HG02678 (cell line): ENCODE measurements around the gene MATR3.

Source experiments
- ATAC-seq: cut with Tn5 transposase; IDR thresholded peaks from one replicate; pipeline ENCODE4 v1.9.1; 2021; ENCODE audit warnings: mild to moderate bottlenecking, moderate library complexity; ENCODE audit not compliant: unreplicated experiment

MATR3 gene

DNA sequence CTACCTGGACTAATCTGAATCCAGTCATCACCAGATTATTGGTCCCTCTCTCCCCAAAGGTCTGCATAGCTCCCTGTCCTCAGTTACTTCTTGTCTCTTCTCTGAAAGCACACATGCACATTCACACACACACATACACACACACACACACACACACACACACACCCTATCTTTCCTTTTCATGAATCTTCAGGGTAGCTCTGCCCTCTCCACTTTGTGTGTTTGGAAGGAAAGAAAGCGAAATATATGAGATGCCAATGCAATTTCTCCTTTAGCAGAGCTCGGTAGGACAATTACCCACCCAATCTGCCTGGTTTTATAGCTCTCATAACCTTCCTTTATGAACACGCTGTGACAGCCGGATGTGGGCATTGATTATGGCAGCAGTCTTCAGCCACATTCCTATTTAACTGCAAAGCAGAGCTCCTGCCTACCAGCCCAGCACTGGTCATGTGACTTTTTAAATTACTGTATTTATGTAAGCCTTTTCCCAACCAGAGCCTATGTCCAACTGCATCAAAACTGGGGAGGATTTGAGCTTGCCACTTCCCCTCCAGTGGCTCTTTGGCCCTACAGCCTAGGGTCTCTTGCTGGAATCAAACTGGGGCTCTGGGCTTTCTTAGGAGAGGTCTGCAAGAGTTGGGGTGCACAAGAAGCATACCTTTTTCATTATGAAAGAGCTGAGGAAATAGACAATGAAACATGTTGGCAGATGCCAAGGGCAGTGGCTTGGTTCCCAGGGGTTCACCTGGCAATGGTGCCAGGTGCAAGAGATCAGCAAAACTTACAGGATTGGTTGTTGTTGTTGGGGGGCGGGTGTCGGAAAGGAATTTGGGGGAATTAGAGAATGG is 20.8 kb upstream of the MATR3 start:
- no peak for ATAC-seq

DNA sequence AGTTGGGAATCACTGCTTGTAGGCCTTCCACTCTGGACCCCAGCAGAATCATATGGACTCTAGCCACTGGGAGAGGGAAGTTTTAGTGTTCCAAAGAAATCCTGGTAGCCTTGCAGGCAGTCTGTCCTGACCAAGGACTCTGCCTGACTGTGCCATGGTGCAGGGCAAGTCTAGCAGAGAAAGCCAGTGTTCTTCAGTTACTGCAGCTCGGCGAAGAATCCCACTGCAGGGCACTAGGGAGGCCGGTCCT is 20.3 kb upstream of the MATR3 start:
- ATAC-seq: no peak

DNA sequence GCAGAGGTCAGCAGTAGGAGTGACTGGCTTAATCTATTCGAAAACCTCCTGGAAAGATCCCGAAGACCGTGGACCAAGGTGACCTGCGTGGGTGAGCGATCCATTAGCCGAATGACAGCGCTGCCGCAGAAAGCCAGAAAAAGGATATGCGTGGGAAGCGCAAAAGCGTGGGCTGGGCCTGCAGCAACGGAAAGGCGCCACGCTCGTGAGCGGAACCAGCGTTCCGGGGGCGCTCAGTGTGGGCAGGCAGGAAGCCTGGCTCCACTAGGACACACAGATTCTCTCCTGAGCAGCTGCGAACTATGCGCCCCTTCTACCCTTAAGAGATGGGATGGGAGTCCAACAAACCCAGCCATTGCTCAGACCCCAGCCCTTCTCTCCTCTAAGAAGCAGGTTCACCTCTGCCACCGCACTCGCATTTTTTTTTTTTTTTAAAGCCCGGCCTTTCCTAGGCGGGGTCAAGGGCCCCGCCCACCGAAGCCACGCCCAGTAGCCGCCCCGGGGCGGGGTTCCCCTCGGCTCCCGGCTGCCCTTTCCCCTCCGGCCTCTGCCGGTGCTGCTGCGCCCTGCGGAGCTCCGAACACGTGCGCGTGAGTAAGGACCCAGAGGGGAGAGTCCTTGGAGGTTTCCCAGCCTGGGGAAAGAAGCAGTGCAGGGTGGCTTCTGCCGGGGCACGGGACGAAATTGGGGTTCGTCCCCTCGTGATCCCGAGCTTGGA is 19.8 kb upstream of the MATR3 start:
- peak; percentile 84 for ATAC-seq

DNA sequence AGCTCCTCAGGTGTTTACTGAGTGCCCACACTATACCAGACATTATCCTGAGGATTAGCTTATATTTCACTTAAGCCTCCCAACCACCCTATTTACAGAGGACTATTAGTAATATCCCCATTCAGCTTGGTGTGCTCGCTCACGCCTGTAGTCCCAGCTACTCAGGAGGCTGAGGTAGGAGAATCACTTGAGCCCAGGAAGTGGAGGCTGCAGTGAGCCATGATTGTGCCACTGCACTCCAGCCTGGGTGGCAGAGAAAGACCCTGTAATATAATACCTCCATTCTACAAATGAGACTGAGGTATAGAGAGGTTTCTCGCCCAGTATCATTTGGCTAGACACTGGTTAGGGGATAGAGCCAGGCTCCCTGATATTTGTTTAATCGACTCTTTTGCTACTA is 18.0 kb upstream of the MATR3 start:
- ATAC-seq: no peak

DNA sequence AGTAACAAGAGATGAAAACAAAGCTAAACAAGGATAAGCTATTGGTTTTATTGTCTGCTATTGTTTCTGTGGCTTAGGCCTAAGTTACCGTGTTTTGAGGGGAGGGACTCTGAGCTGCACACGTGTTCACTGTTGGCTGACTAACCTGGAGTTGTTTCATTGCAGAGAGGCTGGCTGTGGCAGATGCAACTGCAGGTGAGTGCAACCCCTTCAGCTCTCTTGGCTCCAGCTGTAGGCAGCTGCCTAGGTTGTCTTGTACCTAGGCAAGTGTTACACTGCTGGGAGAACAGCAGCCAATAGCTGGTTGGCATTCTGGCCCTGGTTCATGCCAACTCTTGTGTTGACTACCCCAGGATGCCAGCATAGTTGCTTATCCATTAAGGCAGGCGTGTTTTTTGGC is 17.6 kb upstream of the MATR3 start:
- no peak for ATAC-seq

DNA sequence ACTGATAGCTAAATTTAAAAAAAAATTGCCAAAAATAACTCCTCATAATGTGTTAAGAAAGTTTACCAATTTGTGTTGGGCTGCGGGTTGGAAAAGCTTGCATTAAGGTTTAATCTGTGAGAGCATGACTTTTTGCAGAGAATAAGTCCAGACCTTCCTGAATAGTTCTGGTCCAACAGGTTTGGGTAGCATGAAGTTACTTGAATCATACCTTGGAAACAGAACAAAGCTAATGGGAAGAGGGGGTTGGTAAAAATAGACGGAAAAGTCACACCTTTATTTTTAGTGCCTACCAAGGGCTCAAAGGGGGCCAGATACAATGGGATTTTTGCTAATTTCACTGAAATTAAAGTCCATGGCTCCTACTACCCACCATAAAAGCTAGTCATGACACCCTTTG is 17.1 kb upstream of the MATR3 start:
- ATAC-seq: no peak

DNA sequence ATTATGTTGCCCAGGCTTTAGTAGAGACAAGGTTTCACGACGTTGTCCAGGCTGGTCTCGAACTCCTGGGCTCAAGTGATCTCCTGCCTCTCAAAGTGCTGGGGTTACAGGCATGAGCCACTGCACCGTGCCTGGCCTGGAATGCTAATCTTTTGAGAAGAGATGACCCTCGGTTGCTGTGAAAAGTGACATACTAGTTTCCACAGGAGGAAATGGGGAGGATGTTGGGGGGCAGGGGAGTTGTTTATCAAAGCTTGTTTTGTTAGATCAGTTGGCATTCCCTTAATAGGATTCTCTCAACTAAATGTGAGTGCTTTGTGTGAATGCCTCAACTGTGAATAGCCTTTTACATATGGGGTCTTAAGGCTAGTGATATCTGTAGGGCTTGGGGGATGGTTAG is 16.4 kb upstream of the MATR3 start:
- ATAC-seq: no peak

DNA sequence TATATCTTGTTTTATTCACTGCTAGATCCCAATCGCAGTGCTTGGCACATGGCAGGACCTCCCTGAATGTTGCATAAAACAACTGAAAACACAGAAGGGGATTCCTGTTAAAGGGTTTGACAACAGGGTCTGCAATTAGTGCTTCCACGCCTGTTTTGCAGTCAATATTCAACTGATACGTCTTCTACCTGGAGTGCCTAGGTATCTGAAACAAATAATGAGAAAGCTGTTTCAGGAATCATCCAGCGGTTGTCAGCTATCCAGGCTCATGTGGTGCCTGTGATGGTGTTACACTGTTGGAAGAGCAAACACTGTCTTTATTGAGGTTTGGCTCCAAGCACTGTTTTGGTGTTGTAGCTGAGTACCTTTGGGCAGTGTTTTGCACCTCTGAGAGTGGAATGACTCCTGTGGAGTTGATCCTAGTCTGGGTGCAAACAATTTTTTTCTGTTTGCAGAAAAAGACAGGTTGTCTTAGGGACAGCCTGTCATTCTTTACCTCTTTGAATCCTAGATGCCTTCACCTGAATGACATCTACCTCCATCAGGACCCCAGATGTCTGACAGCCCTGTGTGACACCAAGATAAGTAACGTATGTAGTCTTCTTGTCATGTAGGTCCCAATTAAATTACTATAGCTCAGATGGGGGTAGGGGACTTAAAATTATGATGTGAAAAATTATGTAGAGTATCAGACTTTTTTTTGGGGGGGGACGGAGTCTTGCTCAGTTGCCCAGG is 14.8 kb upstream of the MATR3 start:
- ATAC-seq: no peak

DNA sequence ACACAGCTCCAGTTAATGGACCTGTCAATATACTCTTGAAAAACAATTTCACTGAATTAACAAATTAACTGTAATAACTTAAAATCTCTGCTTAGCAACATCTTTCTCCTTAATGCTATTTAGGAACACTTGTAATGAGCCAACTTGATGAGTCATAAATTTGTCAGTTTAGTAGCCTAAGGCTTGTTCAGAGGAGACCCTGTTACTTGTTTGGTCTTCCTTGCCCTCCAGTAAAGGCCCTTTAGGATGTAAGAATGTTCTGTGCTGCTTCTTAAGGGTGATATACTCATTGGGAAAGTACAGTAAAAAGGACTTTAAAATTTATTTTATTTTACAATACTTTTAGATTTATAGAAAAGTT is 11.4 kb upstream of the MATR3 start:
- no peak for ATAC-seq

DNA sequence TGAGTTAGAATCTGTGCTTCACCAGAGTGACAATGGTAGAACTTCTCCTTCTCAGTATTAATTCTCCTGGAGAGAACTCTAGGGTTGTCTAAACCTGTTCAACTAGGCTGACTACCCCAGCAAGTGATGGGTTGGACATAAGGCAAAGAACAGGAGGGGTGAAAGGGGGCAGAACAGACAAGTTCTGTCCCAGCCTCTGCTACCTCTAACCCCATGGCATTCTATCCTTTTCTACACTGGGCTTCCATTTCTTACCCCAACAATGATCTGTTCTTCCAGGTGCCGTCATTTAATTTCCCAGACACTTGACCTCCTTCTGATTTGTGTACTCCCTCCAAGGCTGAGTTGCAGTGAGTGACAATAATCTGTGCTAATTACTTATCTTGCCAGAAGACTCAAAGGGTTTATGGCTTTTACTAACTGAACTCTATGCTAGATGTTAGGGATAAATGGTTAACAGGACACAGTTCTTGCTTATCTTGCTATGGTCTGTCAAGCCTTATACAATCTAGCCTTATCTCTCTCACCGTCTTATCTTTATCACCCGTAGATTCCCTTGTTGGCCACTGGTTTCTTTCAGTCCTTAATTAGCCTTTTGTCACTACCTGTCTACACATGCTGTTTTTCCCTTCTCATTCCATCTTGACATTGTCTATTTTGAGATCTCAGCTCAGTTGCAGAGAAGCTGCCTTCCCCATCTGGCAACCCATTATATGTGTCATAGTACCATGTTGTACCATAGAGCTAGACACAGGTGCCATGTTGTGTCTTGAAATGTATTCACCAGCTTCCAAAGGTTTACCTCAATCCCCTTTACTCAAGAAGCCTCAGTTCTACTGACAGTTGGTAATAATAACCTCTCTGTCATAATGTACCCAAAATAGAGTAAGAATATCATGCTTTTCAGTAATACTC is 10.0 kb upstream of the MATR3 start:
- ATAC-seq: no peak

DNA sequence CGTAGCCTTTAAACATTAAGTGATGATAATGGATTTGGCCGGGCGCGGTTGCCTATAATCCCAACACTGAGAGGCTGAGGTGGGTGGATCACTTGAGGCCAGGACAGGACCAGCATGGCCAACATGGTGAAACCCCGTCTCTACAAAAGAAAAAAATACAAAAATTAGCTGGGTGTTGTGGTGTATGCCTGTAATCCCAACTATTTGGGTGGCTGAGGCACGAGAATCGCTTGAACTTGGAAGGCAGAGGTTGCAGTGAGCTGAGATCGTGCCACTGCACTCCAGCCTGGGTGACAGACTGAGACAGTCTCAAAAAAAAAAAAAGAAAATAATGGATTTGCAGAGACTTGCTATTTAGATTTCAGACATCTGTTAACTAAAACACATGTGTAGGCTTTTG is 9.2 kb upstream of the MATR3 start:
- no peak for ATAC-seq

DNA sequence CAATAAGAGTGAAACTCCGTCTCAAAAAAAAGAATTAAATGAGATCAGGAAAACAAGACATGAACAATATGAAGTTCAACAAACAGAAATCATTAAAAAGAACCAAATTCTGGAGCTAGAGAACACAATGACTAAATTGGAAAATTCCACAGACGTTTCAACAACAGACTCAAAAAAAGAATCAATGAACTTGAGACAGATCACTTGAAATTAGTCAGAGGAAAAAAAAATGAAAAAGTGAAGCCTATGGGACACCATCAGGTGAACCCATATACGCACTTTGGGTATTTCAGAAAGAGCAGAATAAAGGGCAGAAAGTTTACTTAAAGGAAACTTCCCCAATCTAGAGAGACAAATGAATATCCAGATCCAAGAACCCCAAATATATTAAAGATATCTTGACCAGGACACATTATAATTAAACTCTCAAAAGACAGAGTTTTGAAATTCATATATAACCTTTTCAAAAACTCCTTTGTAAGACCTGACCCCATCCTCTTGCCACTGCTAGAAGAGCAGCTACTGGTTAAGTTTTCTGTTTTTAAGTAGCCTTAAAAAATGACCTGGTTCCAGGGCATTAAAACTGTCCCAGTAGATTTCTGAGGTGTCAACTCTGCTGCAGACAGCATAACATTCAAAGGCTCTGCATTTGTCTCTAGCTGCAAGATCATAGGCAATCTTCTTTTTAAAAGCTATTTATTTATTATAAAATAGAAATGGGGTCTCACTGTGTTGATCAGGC is 7.7 kb upstream of the MATR3 start:
- no peak for ATAC-seq

DNA sequence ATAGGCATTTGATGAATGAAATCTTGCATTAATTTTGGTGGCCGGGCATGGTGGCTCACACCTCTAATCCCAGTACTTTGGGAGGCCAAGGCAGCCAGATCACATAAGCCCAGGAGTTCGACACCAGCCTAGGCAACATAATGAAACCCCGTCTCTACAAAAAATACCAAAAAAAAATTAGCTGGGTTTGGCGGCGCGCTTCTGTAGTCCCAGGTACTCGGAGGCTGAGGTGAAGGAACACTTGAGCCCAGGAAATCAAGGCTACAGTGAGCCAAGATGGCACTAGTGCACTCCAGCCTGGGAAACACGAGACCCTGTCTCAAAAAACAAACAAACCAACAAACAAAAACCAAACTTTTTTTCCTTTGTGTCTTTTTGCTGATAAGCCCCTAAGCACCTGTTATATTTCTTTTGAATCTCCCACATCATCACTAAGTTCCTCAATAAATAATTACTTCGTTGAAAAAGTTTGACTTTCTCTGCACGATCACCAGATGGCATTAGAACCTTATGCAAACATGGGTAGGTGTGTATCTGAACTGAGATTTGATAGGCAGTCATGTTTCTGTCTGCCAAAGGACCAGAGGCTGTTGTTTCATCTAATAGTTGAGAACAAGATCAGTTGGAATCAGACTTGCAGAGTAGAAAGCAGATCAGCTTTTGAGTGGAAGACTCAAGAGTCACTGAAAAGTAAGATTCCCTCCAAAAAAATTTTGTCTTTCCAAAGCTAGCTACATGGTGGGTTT is 5.5 kb upstream of the MATR3 start:
- ATAC-seq: no peak

DNA sequence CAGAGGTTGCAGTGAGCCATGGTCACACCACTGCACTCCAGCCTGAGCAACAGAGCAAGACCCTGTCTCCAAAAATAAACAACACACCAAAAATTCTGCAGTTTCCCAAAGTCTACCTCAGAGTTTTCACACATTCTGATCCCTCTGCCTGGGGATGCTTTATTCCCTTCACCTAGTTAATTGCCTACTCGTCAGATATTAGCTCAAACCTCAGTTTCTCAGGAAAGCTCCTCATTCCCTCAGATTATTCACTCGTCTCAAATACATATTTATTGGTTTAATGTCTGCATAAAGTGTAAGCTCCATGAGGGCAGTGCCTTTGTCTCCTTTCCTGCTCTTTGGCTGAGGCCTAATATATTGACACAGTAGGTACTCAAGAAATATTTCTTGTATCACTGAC is 2.5 kb upstream of the MATR3 start:
- no peak for ATAC-seq

DNA sequence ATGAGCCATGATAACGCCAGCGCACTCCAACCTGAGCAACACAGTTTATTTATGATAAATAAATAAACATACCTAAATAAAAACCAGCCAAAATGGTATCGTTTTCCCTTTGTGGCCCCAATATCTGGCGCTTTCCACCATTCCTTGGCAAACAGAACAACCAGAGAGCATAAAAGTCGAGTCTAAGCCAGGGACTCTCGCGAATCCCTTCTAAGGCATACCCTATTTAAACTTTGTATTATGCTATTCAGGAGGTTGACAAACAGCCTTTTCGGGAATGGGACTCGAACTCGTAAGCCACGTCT is 386 bp upstream of the MATR3 start:
- peak; percentile 4 for ATAC-seq

DNA sequence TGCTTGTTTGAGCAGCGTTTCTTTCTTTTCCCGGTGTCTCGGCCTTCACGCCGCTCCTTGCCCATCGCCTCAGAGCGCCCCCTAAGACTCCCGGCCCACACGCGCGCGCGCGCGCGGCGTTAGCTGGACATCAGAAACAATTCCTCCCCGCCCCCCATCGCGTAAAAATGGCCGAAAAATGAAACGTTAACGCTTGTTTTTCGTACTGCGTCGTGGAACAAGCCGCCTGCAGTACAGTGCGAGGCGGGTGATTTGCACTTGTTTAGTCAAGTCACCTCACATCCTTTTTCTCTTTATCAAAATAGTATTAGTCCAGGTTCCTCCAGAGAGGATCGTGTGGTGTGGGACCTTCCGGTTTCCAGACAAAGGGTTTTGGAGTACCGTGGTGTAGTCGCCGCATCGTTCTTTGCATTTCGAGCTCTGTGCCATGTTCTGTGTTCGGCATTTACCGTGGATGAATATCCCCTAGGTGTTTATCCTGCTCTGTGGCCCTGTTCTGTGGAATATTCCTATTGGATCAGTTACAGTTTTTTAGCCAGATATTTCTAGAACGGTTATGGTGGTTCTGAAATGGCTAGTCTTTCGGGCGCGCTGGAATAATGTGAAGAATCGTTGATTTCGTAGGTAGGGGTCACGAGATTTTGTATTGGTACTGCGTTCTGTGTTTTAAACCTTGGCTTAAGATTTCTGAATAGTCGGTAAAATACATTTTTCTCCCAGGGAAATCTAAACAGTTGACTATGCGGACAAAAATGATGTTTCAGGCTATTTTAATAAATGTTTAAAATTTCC is 1.0 kb downstream of the MATR3 start:
- peak; percentile 26 for ATAC-seq

DNA sequence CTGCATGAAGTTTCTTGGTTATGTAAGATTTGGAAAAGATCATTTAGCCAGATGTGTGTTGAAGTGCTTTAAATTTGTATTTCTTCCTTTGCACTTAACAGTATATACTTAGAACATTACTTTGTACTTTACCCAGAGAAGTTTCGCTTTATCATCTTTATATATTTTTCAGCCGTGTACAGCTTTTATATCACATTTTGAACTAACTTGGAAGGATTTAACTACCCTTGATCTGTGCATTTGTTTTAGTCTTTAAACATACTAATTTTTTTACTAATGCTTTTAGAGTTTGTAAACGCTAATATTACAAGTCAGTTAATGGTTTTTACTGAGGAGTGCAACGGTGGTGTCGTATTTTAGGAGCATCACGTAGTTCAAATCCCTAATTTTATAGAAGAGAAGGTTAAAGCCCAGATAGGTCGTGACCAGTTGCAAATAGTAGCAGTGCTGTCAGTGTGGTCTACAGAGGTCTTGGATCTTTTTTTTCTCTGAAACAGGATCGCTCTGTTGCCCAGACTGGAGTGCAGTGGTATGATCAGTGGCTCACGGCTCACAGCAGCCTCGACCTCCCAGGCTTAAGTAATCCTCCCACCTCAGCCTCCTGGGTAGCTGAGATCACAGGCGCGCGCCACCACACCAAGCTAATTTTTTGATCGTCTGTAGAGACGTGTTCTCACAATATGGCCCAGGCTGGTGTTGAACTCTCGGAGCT is 2.0 kb downstream of the MATR3 start:
- ATAC-seq: no peak

DNA sequence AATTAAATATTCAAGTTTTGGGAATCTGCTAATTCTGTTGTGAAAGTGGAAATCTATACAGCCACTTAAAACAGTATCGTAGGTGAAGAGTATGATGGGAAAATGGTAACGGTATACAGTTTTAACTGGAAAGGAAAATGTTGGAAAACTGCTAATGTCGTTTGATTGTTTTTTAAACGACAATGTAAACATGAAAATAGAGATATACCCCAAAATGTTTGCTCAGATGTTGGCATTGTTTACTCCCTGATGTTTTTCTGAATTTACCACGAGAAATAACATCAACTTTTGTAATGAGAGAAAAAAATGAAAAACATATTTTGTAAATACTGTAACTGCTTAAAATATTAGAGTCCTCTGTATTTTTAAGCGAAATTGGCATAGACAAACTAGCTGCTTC is 2.7 kb downstream of the MATR3 start:
- ATAC-seq: no peak
